Measurements from ENCODE around the gene CCDC169. TPM values are rescaled to one million over a fixed set of nuclear protein-coding genes. Genes with fewer than 3 reads are reported as not detected.

The CCDC169 gene
- total RNA-seq, 1 donor from 2014 or later: 3.1 TPM

DNA sequence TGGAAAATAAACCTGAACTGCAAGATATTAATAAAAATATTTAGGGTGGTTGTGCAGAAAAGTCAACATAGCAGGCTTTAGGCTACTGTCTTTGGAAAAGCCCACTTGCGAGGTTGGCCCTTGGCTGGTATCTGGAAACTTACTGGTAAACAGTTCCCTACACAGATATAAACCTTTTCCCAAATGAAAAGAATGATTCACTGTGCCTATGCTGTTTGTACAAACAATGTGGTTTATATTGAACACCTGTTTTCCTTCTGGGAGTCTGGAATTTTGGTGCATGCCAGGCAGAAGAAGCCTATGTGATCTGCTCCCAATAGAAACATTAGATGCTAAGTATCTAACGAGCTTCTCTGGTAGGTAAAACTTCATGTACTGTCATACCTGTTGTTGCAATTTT, 53.5 kb downstream of the CCDC169 start:
- Mint-ChIP-seq H3K4me3 (ENCODE audit: unreplicated experiment) (no peak overlapping the region), H3K9me3 (ENCODE audit: unreplicated experiment) (no peaks in the 10 kb centered on the region), H3K4me1 (ENCODE audit: unreplicated experiment) (peaks cover 3% of the 10 kb centered on the region), H3K36me3 (ENCODE audit: low read depth, unreplicated experiment) (no peaks in the 10 kb centered on the region), H3K27me3 (ENCODE audit: unreplicated experiment) (no peaks in the 10 kb centered on the region), H3K27ac (ENCODE audit: unreplicated experiment) (no peak overlapping the region)
- no peak for DNase-seq (ENCODE audit: low spot score)
- TF ChIP-seq, protein P1, sequence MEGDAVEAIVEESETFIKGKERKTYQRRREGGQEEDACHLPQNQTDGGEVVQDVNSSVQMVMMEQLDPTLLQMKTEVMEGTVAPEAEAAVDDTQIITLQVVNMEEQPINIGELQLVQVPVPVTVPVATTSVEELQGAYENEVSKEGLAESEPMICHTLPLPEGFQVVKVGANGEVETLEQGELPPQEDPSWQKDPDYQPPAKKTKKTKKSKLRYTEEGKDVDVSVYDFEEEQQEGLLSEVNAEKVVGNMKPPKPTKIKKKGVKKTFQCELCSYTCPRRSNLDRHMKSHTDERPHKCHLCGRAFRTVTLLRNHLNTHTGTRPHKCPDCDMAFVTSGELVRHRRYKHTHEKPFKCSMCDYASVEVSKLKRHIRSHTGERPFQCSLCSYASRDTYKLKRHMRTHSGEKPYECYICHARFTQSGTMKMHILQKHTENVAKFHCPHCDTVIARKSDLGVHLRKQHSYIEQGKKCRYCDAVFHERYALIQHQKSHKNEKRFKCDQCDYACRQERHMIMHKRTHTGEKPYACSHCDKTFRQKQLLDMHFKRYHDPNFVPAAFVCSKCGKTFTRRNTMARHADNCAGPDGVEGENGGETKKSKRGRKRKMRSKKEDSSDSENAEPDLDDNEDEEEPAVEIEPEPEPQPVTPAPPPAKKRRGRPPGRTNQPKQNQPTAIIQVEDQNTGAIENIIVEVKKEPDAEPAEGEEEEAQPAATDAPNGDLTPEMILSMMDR (IDR thresholded peaks at IDR 0.05; ENCODE audit: unreplicated experiment): no peak

DNA sequence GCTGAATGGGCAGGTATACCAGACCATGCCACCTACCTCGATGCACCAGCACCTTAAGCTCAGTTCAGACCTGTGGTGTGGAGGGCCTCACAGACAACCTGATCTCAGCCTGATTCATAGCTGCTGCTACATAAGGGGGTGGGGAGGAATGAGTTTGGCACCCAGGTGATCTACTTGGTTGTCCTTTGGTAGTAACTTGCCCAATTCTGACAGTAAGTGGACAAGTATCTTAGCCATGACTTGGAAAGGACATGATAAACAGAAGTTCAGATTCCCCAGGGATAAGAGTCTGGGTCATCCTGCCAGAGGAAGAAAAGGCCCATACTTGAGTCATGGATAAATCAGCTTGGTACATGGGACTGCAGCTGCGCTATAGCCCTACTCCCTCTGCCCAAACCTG, 54.9 kb downstream of the CCDC169 start:
- no peaks in the 10 kb centered on the region for H3K9me3 Mint-ChIP-seq (ENCODE audit: unreplicated experiment)
- DNase-seq (ENCODE audit: low spot score): no peak
- H3K27me3 Mint-ChIP-seq (ENCODE audit: unreplicated experiment): no peaks in the 10 kb centered on the region
- TF ChIP-seq, protein P1 (IDR thresholded peaks at IDR 0.05; ENCODE audit: unreplicated experiment): no peak
- H3K27ac Mint-ChIP-seq (ENCODE audit: unreplicated experiment): no peak overlapping the region
- peaks cover 3% of the 10 kb centered on the region for H3K4me1 Mint-ChIP-seq (ENCODE audit: unreplicated experiment)
- no peaks in the 10 kb centered on the region for H3K36me3 Mint-ChIP-seq (ENCODE audit: low read depth, unreplicated experiment)
- no peak overlapping the region for H3K4me3 Mint-ChIP-seq (ENCODE audit: unreplicated experiment)

DNA sequence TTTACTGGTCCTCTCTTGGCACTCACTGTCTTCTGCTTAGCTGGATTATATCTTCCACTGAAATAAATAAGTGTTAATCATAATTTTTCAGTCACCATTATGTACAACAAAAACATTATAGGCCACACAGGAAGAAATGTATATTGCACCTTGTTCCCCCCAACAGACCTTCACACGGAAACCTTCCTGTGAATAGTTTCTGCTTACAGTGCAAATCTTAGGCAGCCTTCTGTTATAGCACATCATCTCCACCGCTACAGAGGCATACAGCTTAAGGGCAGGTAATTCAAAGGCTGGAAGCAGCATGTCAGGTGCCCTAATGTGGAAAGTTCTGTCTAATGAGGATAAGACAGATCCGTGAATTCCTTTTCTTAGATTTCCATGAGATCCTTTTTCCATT, 66.4 kb downstream of the CCDC169 start:
- DNase-seq (ENCODE audit: low spot score): no peak
- Mint-ChIP-seq H3K36me3 (ENCODE audit: low read depth, unreplicated experiment) (no peaks in the 10 kb centered on the region), H3K9me3 (ENCODE audit: unreplicated experiment) (no peaks in the 10 kb centered on the region), H3K4me3 (ENCODE audit: unreplicated experiment) (no peak overlapping the region), H3K27me3 (ENCODE audit: unreplicated experiment) (no peaks in the 10 kb centered on the region), H3K4me1 (ENCODE audit: unreplicated experiment) (no peaks in the 10 kb centered on the region), H3K27ac (ENCODE audit: unreplicated experiment) (no peak overlapping the region)
- TF ChIP-seq, protein P1 (IDR thresholded peaks at IDR 0.05; ENCODE audit: unreplicated experiment): no peak

DNA sequence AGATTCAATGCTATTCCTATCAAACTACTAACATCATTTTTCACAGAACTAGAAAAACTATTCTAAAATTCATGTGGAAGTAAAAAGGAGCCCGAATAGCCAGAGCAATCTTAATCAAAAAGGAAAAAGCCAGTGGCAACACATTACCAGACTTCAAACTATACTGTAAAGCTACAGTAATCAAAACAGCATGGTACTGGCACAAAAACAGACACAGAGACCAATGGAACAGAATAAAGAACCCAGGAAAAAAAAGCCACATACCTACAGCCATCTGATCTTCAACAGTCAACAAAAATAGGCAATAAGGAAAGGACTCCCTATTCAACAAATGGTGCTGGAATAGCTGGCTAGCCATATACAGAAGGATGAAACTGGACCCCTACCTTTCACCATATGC, 72.9 kb downstream of the CCDC169 start:
- Mint-ChIP-seq H3K36me3 (ENCODE audit: low read depth, unreplicated experiment) (no peaks in the 10 kb centered on the region), H3K4me1 (ENCODE audit: unreplicated experiment) (no peaks in the 10 kb centered on the region), H3K4me3 (ENCODE audit: unreplicated experiment) (no peak overlapping the region), H3K9me3 (ENCODE audit: unreplicated experiment) (no peaks in the 10 kb centered on the region), H3K27me3 (ENCODE audit: unreplicated experiment) (no peaks in the 10 kb centered on the region), H3K27ac (ENCODE audit: unreplicated experiment) (no peak overlapping the region)
- TF ChIP-seq, protein P1 (IDR thresholded peaks at IDR 0.05; ENCODE audit: unreplicated experiment): no peak
- DNase-seq (ENCODE audit: low spot score): no peak

DNA sequence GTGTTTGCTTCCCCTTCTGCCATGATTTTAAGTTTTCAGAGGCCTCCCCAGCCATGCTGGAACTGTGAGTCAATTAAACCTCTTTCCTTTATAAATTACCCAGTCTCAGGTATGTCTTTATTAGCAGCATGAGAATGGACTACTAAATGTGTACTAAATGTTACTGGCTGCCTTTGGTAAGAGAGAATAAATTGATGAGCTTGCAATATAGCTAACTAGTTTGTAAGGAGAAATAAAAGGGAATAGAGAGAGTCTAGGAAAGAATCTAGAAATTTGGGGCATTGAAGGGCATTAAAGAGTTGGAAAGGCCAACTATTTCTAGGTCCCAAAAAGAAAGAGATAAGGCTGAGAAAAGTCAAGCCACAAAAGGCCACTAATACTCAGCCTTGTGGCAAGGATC, 77.7 kb downstream of the CCDC169 start:
- no peaks in the 10 kb centered on the region for H3K36me3 Mint-ChIP-seq (ENCODE audit: low read depth, unreplicated experiment)
- H3K9me3 Mint-ChIP-seq (ENCODE audit: unreplicated experiment): no peaks in the 10 kb centered on the region
- no peak overlapping the region for H3K4me3 Mint-ChIP-seq (ENCODE audit: unreplicated experiment)
- H3K27me3 Mint-ChIP-seq (ENCODE audit: unreplicated experiment): no peaks in the 10 kb centered on the region
- DNase-seq (ENCODE audit: low spot score): no peak
- TF ChIP-seq, protein P1 (IDR thresholded peaks at IDR 0.05; ENCODE audit: unreplicated experiment): no peak
- no peaks in the 10 kb centered on the region for H3K4me1 Mint-ChIP-seq (ENCODE audit: unreplicated experiment)
- no peak overlapping the region for H3K27ac Mint-ChIP-seq (ENCODE audit: unreplicated experiment)
